ENCODE data around the gene NCOA5.

The NCOA5 gene

DNA sequence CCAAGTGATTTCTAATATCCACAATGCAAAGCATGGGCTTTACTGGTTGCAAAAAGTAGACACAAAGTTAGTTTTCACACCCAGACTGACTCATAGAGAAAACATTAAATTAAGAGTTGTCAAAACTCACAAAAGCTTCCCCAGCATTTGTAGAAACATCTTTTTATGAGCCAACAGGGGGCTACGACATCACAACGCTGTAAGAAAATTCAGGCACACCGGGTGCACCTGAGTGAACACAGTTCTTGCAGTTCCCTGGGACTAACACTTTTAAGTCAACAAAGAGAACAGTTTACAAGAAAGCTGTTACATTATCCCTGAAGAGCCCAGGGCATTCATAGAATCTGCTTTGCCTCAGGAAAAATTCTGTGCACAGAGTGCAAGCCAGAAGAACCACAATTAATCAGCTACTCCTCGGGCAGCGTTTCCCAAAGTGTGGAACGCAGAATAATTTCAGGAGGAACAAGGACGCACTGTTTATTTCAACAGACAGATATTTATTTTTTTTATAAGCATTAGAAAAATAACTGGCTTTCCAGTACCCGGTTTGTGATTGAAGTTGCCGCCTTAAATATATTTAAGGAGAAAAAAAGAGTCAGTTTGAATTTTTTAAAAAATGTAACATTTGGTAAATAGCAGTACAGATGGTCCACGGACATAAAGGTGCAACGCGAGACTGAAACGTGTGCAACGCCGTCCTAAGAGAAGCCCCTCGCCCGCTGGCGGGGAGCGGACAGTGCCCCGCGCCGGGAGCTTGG, 1.2 kb downstream of the NCOA5 start:
- H3K27ac ChIP-seq (ENCODE audit: low read depth, low read length): peak overlapping the region; percentile 97; the same call in 1 of the 2 replicates
- WGBS: 5% methylated on average over 21 of the region's 22 CpGs
- H3K4me1 ChIP-seq (ENCODE audit: insufficient read depth, low read length): peaks cover 16% of the 10 kb centered on the region; the same call in 1 of the 2 replicates
- H3K9me3 ChIP-seq (ENCODE audit: insufficient read depth, low read depth, low read length): no peaks in the 10 kb centered on the region
- no peaks in the 10 kb centered on the region for H3K27me3 ChIP-seq (ENCODE audit: insufficient read depth, low read length)
- peak overlapping the region; percentile 98 for H3K4me3 ChIP-seq (ENCODE audit: low read length)
- H3K9ac ChIP-seq (ENCODE audit: low read depth, low read length): peak overlapping the region; percentile 99
- H3K36me3 ChIP-seq (ENCODE audit: insufficient read depth, low read length): no peaks in the 10 kb centered on the region

DNA sequence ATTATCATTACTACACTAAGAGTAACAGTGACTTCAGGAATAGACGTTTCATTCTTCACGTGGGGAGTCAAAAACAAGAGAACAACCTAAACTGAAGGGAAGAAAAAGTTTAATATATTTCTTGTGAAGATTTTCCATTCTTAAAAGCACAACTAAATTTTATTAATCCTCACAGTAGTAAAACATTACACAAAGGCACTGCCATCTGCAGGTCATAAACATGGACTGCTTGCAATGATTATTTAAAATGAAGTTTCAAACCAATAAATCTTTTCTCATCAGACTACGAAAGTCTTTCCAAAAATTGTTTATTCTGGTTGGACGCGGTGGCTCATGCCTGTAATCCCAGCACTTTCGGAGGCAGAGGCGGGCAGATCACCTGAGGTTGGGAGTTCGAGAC, 2.6 kb downstream of the NCOA5 start:
- Histone ChIP-seq H3K4me1 (ENCODE audit: insufficient read depth, low read length) (peaks cover 25% of the 10 kb centered on the region), H3K27me3 (ENCODE audit: insufficient read depth, low read length) (no peaks in the 10 kb centered on the region), H3K4me3 (ENCODE audit: low read length) (no peak overlapping the region), H3K27ac (ENCODE audit: low read depth, low read length) (no peak overlapping the region), H3K36me3 (ENCODE audit: insufficient read depth, low read length) (no peaks in the 10 kb centered on the region), H3K9me3 (ENCODE audit: insufficient read depth, low read depth, low read length) (no peaks in the 10 kb centered on the region), H3K9ac (ENCODE audit: low read depth, low read length) (no peak overlapping the region)
- WGBS: 95% methylated on average over 6 of the region's 8 CpGs

DNA sequence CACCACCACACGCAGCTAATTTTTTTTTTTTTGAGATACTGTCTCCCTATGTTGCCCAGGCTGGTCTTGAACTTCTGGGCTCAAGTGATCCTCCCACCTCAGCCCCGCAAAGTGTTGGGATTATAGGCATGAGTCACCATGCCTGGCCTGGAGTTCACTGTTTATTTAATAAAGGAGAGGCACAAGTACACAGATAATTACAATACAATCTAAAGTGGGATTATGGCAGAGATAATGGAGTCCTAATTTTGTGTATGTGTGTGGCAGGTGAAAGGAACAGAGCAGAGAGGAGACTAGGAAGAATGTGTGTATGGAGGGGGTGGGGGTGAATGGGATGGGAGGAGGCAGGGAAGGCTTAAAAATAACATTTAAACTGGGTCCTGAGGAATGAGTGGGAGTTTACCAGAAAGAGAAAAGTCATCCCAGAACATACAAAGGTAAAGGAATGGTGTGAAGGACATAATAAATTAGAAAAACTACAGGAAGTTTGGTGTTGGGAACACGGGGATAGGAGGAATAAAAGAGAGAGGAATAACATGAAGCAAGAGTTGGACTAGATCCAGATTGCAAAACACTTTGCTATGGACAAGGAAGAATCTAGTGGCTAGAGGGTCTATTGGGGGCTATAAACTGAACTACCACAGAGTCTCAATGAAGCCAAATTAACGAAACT, 4.4 kb downstream of the NCOA5 start:
- Histone ChIP-seq H3K27ac (ENCODE audit: low read depth, low read length) (no peak overlapping the region), H3K36me3 (ENCODE audit: insufficient read depth, low read length) (no peaks in the 10 kb centered on the region), H3K9me3 (ENCODE audit: insufficient read depth, low read depth, low read length) (no peaks in the 10 kb centered on the region), H3K4me1 (ENCODE audit: insufficient read depth, low read length) (peaks cover 24% of the 10 kb centered on the region), H3K9ac (ENCODE audit: low read depth, low read length) (no peak overlapping the region), H3K4me3 (ENCODE audit: low read length) (no peak overlapping the region), H3K27me3 (ENCODE audit: insufficient read depth, low read length) (no peaks in the 10 kb centered on the region)
- WGBS: 80% methylated on average over 4 of the region's 4 CpGs

DNA sequence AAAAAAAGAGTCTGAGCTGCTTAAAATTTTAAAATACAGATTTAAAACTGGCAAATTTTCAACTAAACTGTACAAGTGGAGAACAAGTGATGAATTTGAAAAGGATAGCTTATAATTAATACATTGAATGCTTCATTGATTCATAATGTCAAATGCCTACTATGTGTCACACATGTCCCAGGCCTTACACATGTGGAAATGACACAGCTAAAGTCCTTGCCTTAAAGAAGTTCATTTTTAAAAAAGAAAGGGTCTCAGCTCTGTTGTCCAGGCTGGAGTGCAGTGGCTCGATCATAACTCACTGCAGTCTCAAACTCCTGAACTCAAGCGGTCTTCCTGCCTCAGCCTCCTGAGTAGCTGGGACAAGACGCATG, 5.0 kb downstream of the NCOA5 start:
- Histone ChIP-seq H3K36me3 (ENCODE audit: insufficient read depth, low read length) (no peaks in the 10 kb centered on the region), H3K4me1 (ENCODE audit: insufficient read depth, low read length) (peaks cover 20% of the 10 kb centered on the region), H3K9ac (ENCODE audit: low read depth, low read length) (no peak overlapping the region), H3K27me3 (ENCODE audit: insufficient read depth, low read length) (no peaks in the 10 kb centered on the region), H3K4me3 (ENCODE audit: low read length) (no peak overlapping the region), H3K27ac (ENCODE audit: low read depth, low read length) (no peak overlapping the region), H3K9me3 (ENCODE audit: insufficient read depth, low read depth, low read length) (no peaks in the 10 kb centered on the region)
- WGBS: 93% methylated on average over 3 of the region's 3 CpGs

DNA sequence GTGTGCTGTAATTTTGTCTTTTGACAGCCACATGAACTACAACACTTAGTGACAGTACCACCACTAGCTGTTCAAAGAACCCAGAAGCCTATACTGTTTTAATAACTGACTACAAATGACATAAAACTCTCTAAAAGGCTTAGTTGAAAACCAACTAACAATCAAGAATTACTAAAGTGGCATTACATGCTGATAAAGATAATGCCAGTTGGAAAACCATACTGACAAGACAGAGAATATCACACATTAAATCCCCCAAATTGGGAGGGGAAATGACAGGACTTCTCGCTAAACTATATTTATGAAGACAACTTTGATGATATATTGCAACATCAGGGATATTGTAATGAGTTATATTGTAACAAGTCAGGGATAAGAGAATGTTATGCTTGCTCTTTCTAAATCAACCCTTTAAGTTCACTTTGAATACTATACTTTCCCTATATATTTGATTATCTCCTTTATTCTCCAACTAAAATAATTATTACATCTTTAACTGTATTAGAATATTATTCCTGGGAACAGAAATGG, 6.2 kb downstream of the NCOA5 start:
- H3K4me3 ChIP-seq (ENCODE audit: low read length): no peak overlapping the region
- H3K4me1 ChIP-seq (ENCODE audit: insufficient read depth, low read length): peaks cover 20% of the 10 kb centered on the region
- H3K27me3 ChIP-seq (ENCODE audit: insufficient read depth, low read length): no peaks in the 10 kb centered on the region
- H3K9me3 ChIP-seq (ENCODE audit: insufficient read depth, low read depth, low read length): no peaks in the 10 kb centered on the region
- peaks cover 9% of the 10 kb centered on the region for H3K36me3 ChIP-seq (ENCODE audit: insufficient read depth, low read length)
- WGBS: no CpG with 5 or more reads among the region's 1 CpG
- H3K27ac ChIP-seq (ENCODE audit: low read depth, low read length): no peak overlapping the region
- H3K9ac ChIP-seq (ENCODE audit: low read depth, low read length): no peak overlapping the region

DNA sequence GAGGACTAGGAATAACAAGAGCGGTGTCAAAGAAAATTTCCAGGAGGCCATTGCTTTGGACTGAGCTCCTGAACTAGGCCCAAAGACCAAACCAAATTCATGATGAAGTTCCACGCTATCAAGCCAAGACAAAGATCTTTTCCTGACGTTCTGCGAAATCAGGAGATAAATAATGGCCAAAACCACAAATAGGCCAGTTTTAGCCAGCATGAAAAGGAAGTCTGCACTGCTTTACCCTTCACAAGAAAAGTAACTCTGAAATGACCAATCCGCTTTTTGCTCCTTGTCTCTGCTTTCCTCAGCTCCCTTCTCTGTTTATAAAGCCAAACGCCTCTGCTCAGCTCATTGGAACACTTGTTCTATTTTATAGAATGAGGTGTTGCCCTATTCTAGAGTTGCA, 6.7 kb downstream of the NCOA5 start:
- WGBS: 93% methylated on average over 5 of the region's 6 CpGs
- H3K36me3 ChIP-seq (ENCODE audit: insufficient read depth, low read length): peaks cover 14% of the 10 kb centered on the region
- peaks cover 15% of the 10 kb centered on the region for H3K4me1 ChIP-seq (ENCODE audit: insufficient read depth, low read length)
- no peak overlapping the region for H3K27ac ChIP-seq (ENCODE audit: low read depth, low read length)
- no peak overlapping the region for H3K4me3 ChIP-seq (ENCODE audit: low read length)
- no peaks in the 10 kb centered on the region for H3K27me3 ChIP-seq (ENCODE audit: insufficient read depth, low read length)
- H3K9me3 ChIP-seq (ENCODE audit: insufficient read depth, low read depth, low read length): no peaks in the 10 kb centered on the region
- H3K9ac ChIP-seq (ENCODE audit: low read depth, low read length): no peak overlapping the region

DNA sequence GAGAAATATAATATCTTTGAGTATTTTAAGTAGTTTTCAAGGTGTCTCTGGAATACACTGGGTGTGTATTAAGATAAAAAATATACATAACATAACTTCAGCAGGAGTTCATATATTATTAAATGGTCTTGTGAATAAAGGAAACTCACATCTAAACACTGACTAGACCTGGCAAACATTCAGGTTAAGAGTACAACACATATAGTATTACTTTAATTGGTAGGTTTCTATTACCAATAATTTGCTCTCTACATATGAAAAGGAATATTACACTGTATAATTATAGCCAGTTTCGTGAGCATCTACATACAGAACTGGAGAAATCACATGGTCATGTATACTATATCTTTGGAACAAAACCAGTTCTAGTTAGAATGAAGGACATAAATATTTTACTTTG, 8.7 kb downstream of the NCOA5 start:
- Histone ChIP-seq H3K9ac (ENCODE audit: low read depth, low read length) (no peak overlapping the region), H3K4me1 (ENCODE audit: insufficient read depth, low read length) (peaks cover 32% of the 10 kb centered on the region), H3K27ac (ENCODE audit: low read depth, low read length) (no peak overlapping the region), H3K36me3 (ENCODE audit: insufficient read depth, low read length) (peaks cover 24% of the 10 kb centered on the region), H3K27me3 (ENCODE audit: insufficient read depth, low read length) (no peaks in the 10 kb centered on the region), H3K9me3 (ENCODE audit: insufficient read depth, low read depth, low read length) (no peaks in the 10 kb centered on the region), H3K4me3 (ENCODE audit: low read length) (no peak overlapping the region)
- WGBS: no CpG with 5 or more reads among the region's 1 CpG

DNA sequence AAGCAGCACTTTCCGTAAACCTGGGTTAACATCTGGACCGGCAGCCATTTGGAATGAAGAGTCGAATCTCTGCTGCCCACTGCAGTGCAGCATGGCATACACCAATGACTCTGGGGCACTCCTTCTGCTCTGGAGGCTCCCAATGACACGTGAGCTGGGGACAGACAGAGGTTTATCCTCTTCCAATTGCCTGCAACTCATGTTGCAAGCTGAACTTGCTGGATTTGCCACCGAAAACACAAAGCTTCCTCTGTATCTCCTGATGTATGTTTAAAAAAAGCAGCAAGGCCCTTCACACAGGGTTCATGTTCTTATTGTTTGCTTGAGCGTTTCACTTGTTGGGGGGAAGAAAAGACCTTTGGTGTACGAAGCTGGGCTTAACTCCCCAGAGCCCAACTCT, 10.8 kb downstream of the NCOA5 start:
- Histone ChIP-seq H3K4me1 (ENCODE audit: insufficient read depth, low read length) (peaks cover 44% of the 10 kb centered on the region), H3K9ac (ENCODE audit: low read depth, low read length) (no peak overlapping the region), H3K27ac (ENCODE audit: low read depth, low read length) (no peak overlapping the region), H3K9me3 (ENCODE audit: insufficient read depth, low read depth, low read length) (no peaks in the 10 kb centered on the region), H3K4me3 (ENCODE audit: low read length) (no peak overlapping the region), H3K36me3 (ENCODE audit: insufficient read depth, low read length) (peaks cover 39% of the 10 kb centered on the region), H3K27me3 (ENCODE audit: insufficient read depth, low read length) (no peaks in the 10 kb centered on the region)
- WGBS: 94% methylated on average over 7 of the region's 7 CpGs

DNA sequence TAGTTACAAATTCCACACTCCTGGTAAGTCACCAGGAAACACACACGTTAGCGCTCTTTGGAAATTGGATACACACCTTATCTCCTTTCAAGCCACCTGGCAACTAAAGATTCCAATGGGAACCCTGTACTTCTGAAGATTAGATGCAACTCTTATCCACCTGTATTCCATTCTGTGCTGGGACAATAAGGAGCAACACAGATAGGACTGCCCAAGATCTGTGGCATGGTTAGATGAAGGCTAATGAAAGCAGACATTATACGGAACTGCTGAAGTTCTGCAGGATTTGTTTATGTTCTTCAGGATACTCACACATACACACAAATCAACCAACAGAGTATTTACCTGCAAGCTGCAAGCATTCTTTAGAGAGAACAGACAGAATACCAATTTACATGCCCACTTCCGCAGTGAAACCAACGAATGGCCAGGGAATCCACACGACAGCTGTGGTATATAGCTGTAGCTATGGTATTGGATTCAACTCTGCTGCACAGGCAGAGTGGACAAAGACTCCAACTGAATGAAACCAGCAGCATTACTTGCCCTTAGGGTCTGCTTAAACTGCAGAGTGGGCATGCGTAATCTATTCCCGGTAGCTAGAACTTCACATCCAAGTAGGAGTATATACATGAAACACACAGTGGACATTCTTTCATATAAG, 12.0 kb downstream of the NCOA5 start:
- peaks cover 50% of the 10 kb centered on the region for H3K4me1 ChIP-seq (ENCODE audit: insufficient read depth, low read length)
- no peaks in the 10 kb centered on the region for H3K9me3 ChIP-seq (ENCODE audit: insufficient read depth, low read depth, low read length)
- peaks cover 39% of the 10 kb centered on the region for H3K36me3 ChIP-seq (ENCODE audit: insufficient read depth, low read length)
- no peak overlapping the region for H3K27ac ChIP-seq (ENCODE audit: low read depth, low read length)
- H3K4me3 ChIP-seq (ENCODE audit: low read length): no peak overlapping the region
- H3K9ac ChIP-seq (ENCODE audit: low read depth, low read length): no peak overlapping the region
- 95% methylated on average over 8 of the region's 8 CpGs for WGBS
- H3K27me3 ChIP-seq (ENCODE audit: insufficient read depth, low read length): no peaks in the 10 kb centered on the region

DNA sequence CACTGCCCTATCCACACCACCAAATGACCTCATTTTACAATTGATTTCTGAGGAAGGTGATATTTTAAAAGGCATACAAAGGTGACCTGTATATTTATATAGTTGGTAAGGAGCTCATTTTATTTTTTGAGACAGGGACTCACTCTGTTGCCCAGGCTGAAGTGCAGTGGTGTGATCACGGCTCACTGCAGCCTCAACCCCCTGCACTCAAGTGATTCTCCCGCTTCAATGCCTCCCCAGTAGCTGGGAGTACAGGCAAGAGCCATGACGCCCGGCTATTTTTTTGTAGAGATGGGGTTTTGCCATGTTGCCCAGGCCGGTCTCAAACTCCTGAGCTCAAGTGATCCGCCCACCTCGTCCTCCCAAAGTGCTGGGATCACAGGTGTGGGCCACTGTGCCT, 13.0 kb downstream of the NCOA5 start:
- peaks cover 39% of the 10 kb centered on the region for H3K36me3 ChIP-seq (ENCODE audit: insufficient read depth, low read length)
- H3K27me3 ChIP-seq (ENCODE audit: insufficient read depth, low read length): no peaks in the 10 kb centered on the region
- WGBS: 81% methylated on average over 7 of the region's 7 CpGs
- no peak overlapping the region for H3K9ac ChIP-seq (ENCODE audit: low read depth, low read length)
- H3K4me1 ChIP-seq (ENCODE audit: insufficient read depth, low read length): peaks cover 51% of the 10 kb centered on the region
- H3K27ac ChIP-seq (ENCODE audit: low read depth, low read length): no peak overlapping the region
- no peak overlapping the region for H3K4me3 ChIP-seq (ENCODE audit: low read length)
- no peaks in the 10 kb centered on the region for H3K9me3 ChIP-seq (ENCODE audit: insufficient read depth, low read depth, low read length)

DNA sequence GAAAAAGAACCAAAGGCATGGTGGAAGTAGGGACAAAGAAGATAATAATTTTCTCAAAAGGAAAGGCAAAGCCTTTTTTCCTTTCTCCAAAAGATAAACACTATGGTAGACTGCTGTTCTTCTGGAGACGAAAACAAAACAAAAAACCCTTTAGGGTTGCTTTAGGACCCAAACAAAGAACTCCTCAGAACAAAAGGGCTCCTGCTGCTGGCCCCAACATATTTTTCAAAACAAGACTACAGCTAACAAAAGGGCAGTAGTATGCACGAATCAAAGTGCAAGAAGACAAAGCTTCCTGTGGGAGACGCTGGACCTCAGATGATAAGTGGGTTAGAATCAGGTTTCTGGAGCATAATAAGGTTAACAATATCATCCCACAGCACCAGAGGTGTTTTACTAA, 15.8 kb downstream of the NCOA5 start:
- H3K9ac ChIP-seq (ENCODE audit: low read depth, low read length): no peak overlapping the region
- H3K27ac ChIP-seq (ENCODE audit: low read depth, low read length): peak overlapping the region; percentile 79
- no peaks in the 10 kb centered on the region for H3K27me3 ChIP-seq (ENCODE audit: insufficient read depth, low read length)
- peaks cover 51% of the 10 kb centered on the region for H3K36me3 ChIP-seq (ENCODE audit: insufficient read depth, low read length)
- no peak overlapping the region for H3K4me3 ChIP-seq (ENCODE audit: low read length)
- no peaks in the 10 kb centered on the region for H3K9me3 ChIP-seq (ENCODE audit: insufficient read depth, low read depth, low read length)
- WGBS: 19% methylated on average over 3 of the region's 3 CpGs
- peaks cover 64% of the 10 kb centered on the region for H3K4me1 ChIP-seq (ENCODE audit: insufficient read depth, low read length)

Measured in HUES64 (cell line).